Caki2 (cell line): ENCODE measurements around the gene PAPOLA. TPM values are rescaled to one million over a fixed set of nuclear protein-coding genes. Genes with fewer than 3 reads are reported as not detected.
"Not testable (repeated sequence)": the region's sequence is repeated elsewhere in the genome, so short reads cannot be mapped to it uniquely, and the experiment has no call there.

ENCODE experiments used
- DNase-seq: peaks from one replicate; pipeline ENCODE4 v3.0.0-alpha.2; 2015; ENCODE audit warnings: low read depth
- in situ Hi-C: cut with HindIII; loops from 2 replicates; pipeline ENCODE4 v1.10.0; 2016; ENCODE audit warnings: low sequenced_read_pairs, low pct_unique_long_range_greater_than_20kb, mixed read lengths
- total RNA-seq: library from RNA; depleted of rRNA; stranded (reverse); fragments of >200 nt; shearing (Covaris generic); gene quantifications from 2 replicates; pipeline ENCODE4 v1.2.3, GENCODE V29; 2014; ENCODE audit warnings: low replicate concordance; rRNA removed

The PAPOLA gene
- 79.4 and 99.1 TPM in 2 replicates for total RNA-seq

DNA sequence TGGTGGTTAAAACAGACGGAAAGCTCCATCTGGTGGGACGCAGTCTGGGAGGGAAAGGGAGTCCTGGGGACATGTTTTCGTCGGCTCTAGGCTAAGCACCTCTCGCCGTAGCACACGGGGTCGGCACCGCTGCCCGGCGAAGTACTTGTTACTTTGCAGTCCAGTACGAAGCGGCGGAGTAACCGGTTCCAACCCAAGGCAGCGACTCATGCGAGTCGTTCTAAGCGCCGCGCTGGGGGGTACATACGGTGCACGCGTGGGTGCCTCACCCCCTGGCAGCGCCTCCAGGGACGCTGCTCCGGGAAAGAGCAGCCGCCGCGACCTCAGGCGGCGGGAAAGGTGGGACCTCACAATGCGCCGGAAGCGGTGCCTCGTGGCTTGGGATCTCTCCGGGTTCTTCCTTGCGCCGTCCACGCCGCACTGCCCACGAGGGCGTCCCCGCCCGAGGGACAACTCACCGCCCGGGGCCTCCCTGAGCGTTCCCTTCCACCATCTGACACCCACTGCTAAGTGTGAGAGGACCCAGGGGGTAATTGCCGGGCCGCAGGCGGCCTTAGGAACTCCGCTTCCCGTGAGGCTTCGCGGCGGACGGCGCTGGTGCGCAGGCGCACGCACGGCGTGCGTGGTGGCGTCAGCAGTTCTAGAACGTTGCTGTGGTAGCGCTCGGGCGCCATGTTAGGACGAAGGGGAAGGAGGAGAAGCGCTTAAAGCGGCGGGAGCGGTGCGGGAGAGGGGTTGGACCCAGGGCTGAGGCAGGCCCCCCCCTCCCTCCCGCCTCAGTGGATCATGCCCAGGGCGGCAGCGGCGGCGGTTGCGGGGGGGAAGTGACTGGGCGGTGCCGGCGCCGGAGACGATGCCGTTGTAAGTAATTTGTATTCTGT lies at the start of gene PAPOLA:
PAPOLA (plus strand) TSS at position 643 of the 881 bp plus-strand sequence; CDS start at position 854, 211 bp downstream.
- in situ Hi-C loops = no loop called here
- DNase-seq = peak; percentile 89

DNA sequence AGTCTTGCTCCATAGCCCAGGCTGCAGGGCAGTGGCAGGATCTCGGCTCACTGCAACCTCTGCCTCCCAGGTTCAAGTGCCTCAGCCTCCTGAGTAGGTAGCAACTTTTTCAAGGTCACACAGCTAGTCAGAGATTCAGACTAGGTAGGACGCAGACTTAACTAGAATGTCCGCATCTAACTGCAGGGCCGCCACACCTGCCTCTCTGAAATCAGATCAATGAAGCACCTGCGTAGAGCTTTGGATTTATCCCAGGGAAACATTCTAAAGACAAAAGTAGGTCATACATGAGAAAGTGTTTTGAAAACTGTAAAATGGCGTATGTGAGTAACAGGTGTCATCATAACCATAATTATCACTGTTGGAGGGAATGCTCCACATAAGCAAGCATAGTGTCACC lies 49.5 kb upstream of the PAPOLA start:
- DNase-seq = no peak
- in situ Hi-C loops = no loop called here

DNA sequence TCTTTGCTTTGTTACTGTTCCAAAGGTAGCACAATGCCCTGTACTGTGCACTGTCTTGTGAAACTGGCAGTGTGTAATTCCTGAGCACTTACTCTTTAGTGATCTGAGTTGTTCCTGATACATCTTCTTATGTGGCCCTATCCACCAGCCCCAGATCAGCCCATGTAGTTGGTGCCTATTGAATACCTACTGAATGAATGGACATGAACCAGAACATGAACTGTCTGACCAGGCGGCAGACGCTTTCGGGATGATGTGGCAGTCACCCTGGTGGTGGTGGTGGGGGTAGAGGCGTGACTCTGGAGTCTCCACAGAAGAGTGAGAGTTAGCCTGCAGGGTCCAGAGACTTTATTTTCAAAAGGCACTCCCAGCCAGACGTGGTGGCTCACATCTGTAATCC lies 46.6 kb upstream of the PAPOLA start:
- in situ Hi-C loops = no loop called here

DNA sequence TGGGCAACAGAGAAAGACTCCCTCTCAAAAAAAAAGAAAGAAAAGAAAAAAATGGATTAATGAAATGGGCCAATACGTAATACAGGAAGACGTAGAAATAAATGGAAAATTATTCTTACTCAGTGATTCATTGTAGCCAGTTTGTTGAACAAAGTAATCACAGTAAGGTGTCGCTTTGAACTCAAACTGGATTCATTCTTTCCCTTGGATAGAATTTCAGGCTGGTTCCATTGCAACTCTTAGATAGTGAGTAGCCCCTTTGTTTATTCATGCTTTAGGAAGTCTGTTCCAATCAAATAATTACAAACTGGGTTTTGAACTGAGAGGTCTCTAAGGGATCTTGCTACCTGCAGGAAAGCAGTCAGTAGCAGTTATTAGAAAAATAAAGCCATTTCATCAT lies 42.3 kb upstream of the PAPOLA start:
- DNase-seq = no peak
- in situ Hi-C loops = no loop called here

More for the DNA sequence above, 46.6 kb upstream of the PAPOLA start:
- DNase-seq = no peak

DNA sequence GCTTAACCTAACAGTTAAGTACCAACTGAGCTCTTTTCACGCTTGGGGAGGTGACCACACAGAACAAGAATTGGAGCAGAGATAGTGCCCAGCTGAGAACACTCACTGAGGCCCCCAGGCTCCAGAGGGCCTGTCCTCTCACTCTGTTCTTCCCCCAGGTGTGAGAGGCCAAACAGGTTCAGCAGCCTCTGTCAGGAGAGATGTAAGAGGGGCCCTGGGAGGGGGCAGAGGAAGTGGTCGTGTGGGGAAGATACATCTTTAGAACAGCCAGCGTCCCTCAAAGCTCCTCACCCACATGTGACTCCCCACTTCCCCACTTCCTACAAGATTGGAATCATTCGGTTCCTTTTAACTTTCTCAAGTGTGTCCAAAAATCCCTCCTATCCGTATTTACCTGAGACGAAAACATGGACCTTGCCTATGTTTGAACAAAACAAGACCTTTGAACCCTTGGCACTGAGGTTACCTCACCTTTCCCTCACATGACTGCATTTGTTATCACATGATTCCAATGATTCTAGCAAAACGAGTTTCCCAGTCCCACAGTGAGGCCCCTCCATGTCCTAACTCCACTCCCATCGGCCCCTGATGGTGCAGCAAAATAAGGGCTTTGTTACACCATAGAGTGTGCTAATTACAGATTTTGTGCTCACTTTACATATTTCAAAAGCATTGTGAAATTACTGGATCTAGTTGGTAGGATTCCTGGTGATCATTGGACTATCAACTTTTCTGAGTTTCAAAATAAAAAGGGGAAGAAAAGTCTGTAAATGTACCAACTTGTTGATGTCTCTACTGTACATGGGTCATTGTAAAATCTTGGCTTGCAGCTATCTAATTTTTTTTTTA lies 40.0 kb upstream of the PAPOLA start:
- in situ Hi-C loops = no loop called here

DNA sequence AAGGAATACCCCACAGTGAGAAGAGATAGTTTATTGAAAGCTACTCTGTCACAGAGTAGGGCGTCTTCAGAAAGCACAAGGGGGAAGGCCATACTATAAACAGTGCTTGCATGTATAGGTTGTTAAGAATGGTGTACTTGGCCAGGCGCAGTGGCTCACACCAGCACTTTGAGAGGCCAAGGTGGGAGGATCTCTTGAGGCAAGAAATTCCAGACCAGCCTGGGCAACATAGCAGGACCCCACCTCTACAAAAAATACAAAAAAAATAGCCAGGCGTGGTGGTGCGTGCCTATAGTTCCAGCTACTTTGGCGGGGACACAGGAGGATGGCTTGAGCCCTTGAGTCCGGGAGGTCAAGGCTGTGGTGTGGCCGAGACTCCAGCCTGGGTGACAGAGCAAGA lies 38.0 kb upstream of the PAPOLA start:
- in situ Hi-C loops = no loop called here
- no peak for DNase-seq

More for the DNA sequence above, 40.0 kb upstream of the PAPOLA start:
- no peak for DNase-seq

DNA sequence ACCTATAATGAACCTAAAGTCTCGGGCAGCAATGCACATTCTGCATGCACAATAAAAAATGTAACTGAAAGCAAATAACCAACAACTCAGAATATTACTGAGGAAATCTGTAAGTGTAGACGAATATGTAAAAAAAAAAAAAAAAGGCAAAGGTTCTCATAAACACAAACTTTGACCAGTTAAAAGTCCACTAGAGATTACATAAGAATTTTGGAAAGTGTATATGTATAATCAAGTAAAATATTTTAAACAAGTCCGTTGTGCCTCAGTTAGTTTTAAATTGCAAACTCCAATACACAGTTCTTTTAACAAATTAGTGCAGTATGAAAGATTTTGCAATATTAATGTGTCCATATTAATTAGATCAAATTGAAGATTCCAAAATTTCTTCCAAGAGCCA lies 35.3 kb upstream of the PAPOLA start:
- DNase-seq = no peak
- in situ Hi-C loops = no loop called here

DNA sequence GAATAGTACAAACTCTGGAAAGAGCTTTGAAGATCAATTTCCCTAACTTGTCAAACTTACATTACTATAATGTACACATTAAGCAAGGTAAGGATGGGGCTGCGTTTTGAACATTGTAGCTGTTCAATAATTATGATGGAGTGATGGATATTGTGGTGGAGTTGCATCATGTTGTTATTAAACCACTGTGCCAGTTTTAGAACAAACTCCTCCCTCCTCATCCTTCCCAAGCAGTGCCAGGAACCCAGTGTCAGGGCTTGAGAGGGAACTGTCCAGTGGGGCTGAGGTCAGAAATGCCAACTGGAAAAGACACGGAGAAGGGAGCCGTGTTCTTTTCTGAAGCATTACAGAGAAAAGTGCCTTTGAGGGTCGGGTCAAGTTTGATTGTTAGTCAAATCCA lies 31.9 kb upstream of the PAPOLA start:
- DNase-seq = no peak

DNA sequence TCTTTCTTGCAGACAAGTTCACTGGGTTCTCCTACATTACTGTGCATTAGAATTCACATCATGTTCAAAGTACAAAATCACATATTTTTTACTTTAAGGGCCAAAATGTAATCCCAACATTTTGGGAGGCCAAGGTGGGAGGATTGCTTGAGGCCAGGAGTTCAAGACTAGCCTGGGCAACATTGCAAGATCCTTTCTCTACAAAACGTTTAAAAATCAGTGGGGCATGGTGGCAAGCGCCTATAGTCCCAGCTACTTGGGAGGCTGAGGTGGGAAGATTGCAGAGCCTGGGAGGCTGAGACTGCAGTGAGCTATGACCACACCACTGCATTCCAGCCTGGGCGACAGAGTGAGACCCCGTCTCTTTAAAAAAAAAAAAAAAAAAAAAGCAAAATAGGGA lies 31.2 kb upstream of the PAPOLA start:
- in situ Hi-C loops, DNase-seq: not testable (repeated sequence)

More for the DNA sequence above, 31.9 kb upstream of the PAPOLA start:
- in situ Hi-C loops = no loop called here

DNA sequence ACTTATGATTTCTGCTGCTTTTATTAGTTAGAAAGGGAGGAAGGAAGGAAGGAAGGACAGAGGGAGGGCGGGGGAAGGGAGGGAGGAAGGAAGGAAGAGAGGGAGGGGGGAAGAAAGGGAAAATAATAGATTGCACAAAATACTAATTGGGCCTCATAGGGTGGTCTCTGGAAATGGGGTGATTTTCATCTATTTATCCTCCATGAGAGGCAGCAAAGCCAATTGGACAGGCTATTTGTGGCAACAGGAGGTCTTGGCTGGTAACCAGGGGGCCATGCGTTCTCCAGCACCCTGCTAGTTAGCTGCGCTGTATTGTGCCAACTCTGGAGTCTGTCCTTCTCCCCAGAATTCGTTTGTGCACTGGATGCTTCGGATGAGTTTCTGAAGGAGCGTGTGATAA lies 24.1 kb upstream of the PAPOLA start:
- in situ Hi-C loops = no loop called here
- DNase-seq = no peak

DNA sequence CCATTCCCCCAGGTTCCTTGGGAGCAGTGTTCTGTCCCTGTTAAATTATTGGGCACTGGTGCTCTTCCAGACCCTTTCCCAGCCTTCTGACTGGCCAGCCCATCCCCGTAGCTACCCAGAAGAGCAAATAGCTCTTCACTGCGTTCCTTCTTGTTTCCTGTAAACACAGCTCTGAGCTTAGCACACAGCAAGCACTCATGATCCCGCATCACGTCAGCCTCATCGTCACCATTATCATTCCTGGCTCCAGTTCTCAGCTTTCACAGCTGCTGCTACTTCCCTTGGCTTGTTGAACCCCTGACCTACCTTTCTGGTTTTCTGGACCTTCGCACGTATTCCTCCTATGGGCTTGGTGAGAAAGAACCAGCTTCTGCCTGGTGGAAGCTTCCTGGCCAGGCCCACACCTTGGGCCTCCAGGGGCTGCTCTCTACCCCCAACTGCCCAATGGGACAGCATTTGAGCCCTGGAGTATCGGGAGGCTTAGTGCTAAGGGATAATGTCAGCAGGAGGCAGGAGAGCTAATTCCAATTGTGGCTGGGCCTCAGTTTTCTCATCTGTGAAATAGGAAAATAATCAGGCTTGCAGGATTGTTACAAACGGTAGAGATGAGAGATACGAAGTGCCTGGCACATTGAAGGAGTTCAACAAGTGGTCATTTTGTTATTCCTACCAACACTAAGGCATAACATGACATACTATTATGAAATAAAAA lies 22.6 kb upstream of the PAPOLA start:
- in situ Hi-C loops = no loop called here
- DNase-seq = no peak

DNA sequence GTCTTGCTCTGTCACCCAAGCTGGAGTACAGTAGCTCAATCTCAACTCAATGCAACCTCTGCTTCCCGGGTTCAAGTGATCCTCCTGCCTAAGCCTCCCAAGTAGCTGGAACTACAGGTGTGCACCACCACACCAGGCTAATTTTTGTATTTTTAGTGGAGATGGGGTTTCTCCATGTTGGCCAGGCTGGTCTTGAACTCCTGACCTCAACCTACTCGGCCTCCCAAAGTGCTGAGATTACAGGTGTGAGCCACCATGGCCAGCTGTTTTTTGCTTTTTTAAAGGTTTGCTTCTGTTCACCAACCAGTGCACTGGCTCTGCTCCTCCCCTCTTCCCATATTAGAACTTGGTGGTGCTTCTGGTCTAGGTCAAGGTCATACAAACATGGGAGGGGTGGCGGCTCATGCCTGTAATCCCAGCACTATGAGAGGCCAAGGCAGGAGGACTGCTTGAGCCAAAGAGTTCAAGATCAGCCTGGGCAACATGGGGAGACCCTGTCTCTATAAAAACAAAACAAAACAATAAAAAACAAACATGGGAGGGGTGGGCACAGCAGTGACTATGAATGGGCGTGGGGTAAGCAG lies 20.4 kb upstream of the PAPOLA start:
- in situ Hi-C loops = no loop called here
- no peak for DNase-seq

DNA sequence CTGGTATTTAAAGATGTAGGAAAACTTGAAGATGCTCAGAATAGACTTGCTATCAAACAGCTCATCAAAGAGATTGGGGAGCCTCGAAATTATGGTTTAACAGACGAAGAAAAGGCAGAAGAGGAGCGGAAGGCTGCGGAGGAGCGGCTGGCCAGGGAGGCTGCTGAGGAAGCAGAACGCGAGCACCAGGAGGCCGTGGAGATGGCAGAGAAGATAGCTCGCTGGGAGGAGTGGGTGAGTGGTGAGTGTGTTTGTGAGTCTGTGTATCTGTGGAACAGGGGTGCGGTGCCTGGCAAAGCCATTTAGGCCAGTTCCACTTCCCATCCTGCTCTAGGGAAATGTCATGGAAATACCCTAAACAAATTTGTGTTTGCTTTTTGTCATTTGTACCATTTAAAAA lies 19.2 kb upstream of the PAPOLA start:
- in situ Hi-C loops = no loop called here
- DNase-seq = no peak

DNA sequence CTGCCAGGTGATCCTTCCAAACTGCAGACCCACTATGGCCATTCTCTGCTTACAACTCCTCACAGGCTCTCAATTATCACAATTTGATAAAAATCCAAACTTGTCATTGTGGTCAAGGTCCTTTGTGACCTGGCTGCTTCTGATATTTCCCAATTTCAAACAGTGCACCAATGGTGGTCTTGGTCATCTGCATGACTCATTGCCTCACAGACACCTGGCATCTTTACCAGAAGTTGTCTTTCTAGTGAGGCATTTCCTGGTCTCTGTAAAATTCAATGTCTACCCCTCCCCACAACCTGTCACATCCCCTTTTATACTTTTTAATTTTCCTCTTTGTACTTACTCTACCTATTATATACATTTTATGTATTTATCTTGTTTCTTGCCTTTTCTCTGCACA lies 17.8 kb upstream of the PAPOLA start:
- no peak for DNase-seq
- in situ Hi-C loops = no loop called here

DNA sequence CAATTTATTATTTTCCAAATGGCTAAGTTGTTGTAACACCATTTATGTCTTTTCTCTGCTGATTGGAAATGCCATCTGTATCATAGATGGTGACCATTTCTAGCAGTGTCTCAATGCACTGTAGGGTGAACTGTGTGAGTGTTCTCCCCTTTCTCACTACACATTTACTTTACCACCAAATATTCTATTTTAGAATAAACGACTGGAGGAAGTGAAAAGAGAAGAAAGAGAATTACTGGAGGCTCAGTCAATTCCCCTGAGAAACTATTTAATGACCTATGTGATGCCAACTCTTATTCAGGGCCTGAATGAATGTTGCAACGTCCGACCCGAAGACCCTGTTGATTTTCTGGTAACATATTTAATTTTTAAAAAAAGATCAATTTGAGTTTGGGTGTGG lies 15.5 kb upstream of the PAPOLA start:
- in situ Hi-C loops = no loop called here
- DNase-seq = no peak

DNA sequence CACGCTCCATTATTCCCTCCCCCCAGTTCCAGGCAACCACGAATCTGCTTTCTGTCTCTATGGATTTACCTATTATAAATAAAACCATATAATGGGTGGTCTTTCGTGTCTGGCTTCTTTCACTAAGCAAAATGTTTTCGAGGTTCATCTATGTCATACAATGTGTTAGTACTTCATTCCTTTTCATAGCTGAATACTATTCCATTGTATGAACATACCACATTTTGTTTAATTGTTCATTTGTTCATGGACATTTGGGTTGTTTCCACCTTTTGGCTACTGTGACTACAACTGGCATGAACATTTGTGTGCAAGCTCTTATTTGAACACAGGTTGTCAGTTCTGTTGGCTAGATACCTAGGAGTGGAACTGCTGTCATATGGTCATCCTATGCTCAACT lies 12.9 kb upstream of the PAPOLA start:
- in situ Hi-C loops = no loop called here
- no peak for DNase-seq

DNA sequence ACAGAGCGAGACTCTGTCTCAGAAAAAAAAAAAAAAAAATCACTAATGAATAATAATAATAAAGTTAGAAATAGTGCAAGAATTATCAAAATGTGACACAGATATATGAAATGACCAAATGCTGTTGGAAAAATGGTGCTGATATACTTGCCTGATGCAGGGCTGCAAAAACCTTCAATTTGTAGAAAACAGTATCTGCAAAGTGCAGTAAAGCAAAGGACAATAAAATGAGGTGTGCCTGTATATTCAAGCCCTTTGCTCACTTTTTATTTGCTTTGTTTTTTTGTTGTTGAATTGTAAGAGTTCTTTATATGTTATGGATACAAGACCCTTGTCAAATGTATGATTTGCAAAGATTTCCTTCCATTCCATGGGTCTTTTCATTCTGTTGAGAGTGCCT lies 9.0 kb upstream of the PAPOLA start:
- in situ Hi-C loops = no loop called here
- DNase-seq = no peak

DNA sequence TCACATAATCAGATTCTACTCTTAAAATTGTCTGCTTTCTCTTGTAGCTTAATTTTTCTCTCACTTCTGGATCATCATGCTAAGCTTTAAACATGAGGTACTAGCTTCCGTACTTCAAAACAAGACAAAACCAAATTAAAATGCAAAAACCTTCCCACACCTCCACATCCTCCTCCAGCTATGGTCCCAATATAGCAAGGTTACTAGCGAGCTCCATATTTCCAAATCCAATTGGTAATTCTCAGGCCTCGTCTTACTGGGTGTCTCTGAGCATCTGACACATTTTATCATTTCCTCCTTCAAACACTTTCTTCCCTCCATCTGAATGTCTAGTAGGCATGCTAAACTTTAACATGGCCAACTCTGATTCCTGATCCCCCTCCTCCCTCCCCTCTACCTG lies 7.9 kb upstream of the PAPOLA start:
- in situ Hi-C loops = no loop called here
- no peak for DNase-seq
